ENCODE measurements around the gene SEMA4D. TPM values are rescaled to one million over a fixed set of nuclear protein-coding genes. Genes with fewer than 3 reads are reported as not detected.

Gene SEMA4D
- total RNA-seq, 4 donors from 2014 or later = 31.1 to 59.2 (median 42.1) TPM

- TF ChIP-seq CTCF (IDR thresholded peaks at IDR 0.05) = no peak
- no peak for TF ChIP-seq POLR2A (IDR thresholded peaks at IDR 0.05)
- intact Hi-C loops (cut with DNase I; ENCODE audit: low total_unique reads) = no loop called here
- H3K4me3 ChIP-seq (ENCODE audit: low read depth, poor library complexity, severe bottlenecking) = no peak overlapping the region
- no peak for DNase-seq (ENCODE audit: low spot score in 2 of 2)
- 93 to 98% methylated on average over 5 of the region's 5 CpGs for WGBS, 2 donors
Measured at GRCh38 chr9:89390578-89391116, 107.3 kb downstream of the SEMA4D start.

GRCh38 chr9:89390068-89390555, 107.8 kb downstream of the SEMA4D start:
- WGBS, 2 donors = 78 to 82% methylated on average over 9 to 10 of the region's 10 CpGs
- DNase-seq (ENCODE audit: low spot score in 2 of 2) = no peak
- no peak overlapping the region for H3K4me3 ChIP-seq (ENCODE audit: low read depth, poor library complexity, severe bottlenecking)
- TF ChIP-seq POLR2A (IDR thresholded peaks at IDR 0.05) (no peak), CTCF (IDR thresholded peaks at IDR 0.05) (no peak)
- intact Hi-C loops (cut with DNase I; ENCODE audit: low total_unique reads) = no loop called here

GRCh38 chr9:89388868-89389177, 109.1 kb downstream of the SEMA4D start:
- 96 to 97% methylated on average over 12 of the region's 12 CpGs for WGBS, 2 donors
- no peak for DNase-seq (ENCODE audit: low spot score in 2 of 2)
- no peak overlapping the region for H3K4me3 ChIP-seq (ENCODE audit: low read depth, poor library complexity, severe bottlenecking)
- no peak for TF ChIP-seq CTCF (IDR thresholded peaks at IDR 0.05)
- TF ChIP-seq POLR2A (IDR thresholded peaks at IDR 0.05) = no peak
- intact Hi-C loops (cut with DNase I; ENCODE audit: low total_unique reads) = no loop called here

- H3K4me3 ChIP-seq (ENCODE audit: low read depth, poor library complexity, severe bottlenecking) = no peak overlapping the region
- WGBS, 2 donors = 71 to 73% methylated on average over 18 to 19 of the region's 19 CpGs
- DNase-seq (ENCODE audit: low spot score in 2 of 2) = peak; percentile 83 to 92
- TF ChIP-seq POLR2A (IDR thresholded peaks at IDR 0.05) (no peak), CTCF (IDR thresholded peaks at IDR 0.05) (no peak)
- intact Hi-C loops (cut with DNase I; ENCODE audit: low total_unique reads) = no loop called here
Measured at GRCh38 chr9:89388084-89388867, 109.6 kb downstream of the SEMA4D start.

GRCh38 chr9:89387197-89387849, 110.6 kb downstream of the SEMA4D start:
- DNase-seq (ENCODE audit: low spot score in 2 of 2) = no peak
- intact Hi-C loops (cut with DNase I; ENCODE audit: low total_unique reads) = no loop called here
- WGBS, 2 donors = 78 to 80% methylated on average over 20 of the region's 20 CpGs
- no peak for TF ChIP-seq CTCF (IDR thresholded peaks at IDR 0.05)
- no peak for TF ChIP-seq POLR2A (IDR thresholded peaks at IDR 0.05)
- H3K4me3 ChIP-seq (ENCODE audit: low read depth, poor library complexity, severe bottlenecking) = no peak overlapping the region
